NOMO-1 treated with dmso at 0.1 percent for 144 hours (cell line): ENCODE data around the gene MYO10.
"Not testable (repeated sequence)": the region's sequence is repeated elsewhere in the genome, so short reads cannot be mapped to it uniquely, and the experiment has no call there.

Experiments used
- DNase-seq: peaks from one replicate; lab custom pipeline; 2025; ENCODE audit not compliant: unreplicated experiment; lab: John Stamatoyannopoulos, UW

The MYO10 gene

GRCh38 chr5:16754601-16755000, 181.5 kb downstream of the MYO10 start:
- DNase-seq = no peak

GRCh38 chr5:16754086-16754485, 182.0 kb downstream of the MYO10 start:
- DNase-seq = no peak

GRCh38 chr5:16750445-16750844, 185.6 kb downstream of the MYO10 start:
- no peak for DNase-seq

- no peak for DNase-seq
These were observed 186.5 kb downstream of the MYO10 start for GRCh38 chr5:16749626-16750025.

- no peak for DNase-seq
These were observed 191.8 kb downstream of the MYO10 start for GRCh38 chr5:16744164-16744880.

GRCh38 chr5:16742938-16743337, 193.2 kb downstream of the MYO10 start:
- DNase-seq = no peak

- no peak for DNase-seq
These were observed 195.2 kb downstream of the MYO10 start for GRCh38 chr5:16740811-16741392.

GRCh38 chr5:16740066-16740810, 195.8 kb downstream of the MYO10 start:
- no peak for DNase-seq

GRCh38 chr5:16738393-16738792, 197.7 kb downstream of the MYO10 start:
- DNase-seq = not testable (repeated sequence)

GRCh38 chr5:16737620-16738364, 198.3 kb downstream of the MYO10 start:
- DNase-seq = no peak

- DNase-seq = no peak
These were observed 198.9 kb downstream of the MYO10 start for GRCh38 chr5:16737209-16737608.

- DNase-seq = no peak
These were observed 199.7 kb downstream of the MYO10 start for GRCh38 chr5:16736158-16736995.

GRCh38 chr5:16735101-16736060, 200.7 kb downstream of the MYO10 start:
- no peak for DNase-seq

- DNase-seq = no peak
These were observed 202.6 kb downstream of the MYO10 start for GRCh38 chr5:16733331-16734006.

- no peak for DNase-seq
These were observed 203.7 kb downstream of the MYO10 start for GRCh38 chr5:16732356-16732755.

- DNase-seq = peak; percentile 42
These were observed 208.2 kb downstream of the MYO10 start for GRCh38 chr5:16727755-16728325.

- no peak for DNase-seq
These were observed 209.5 kb downstream of the MYO10 start for GRCh38 chr5:16726538-16726946.

- no peak for DNase-seq
These were observed 210.5 kb downstream of the MYO10 start for GRCh38 chr5:16725575-16725974.
